Testis (tissue), 3 donors: ENCODE data around the gene SNED1. TPM values are rescaled to one million over a fixed set of nuclear protein-coding genes. Genes with fewer than 3 reads are reported as not detected.

ENCODE experiments used
- DNase-seq: peaks from one replicate; pipeline ENCODE4 v3.0.0-alpha.2; 2019
- H3K27ac ChIP-seq, 2 donors: fragments of 200-600 bp; sonication (generic); one replicate each; pipeline ENCODE4 v1.5.1; 2019
- H3K27me3 ChIP-seq: fragments of 200-600 bp; sonication (generic); one replicate; pipeline ENCODE4 v1.5.1; 2019
- H3K36me3 ChIP-seq: fragments of 200-600 bp; sonication (generic); one replicate; pipeline ENCODE4 v1.5.1; 2017; ENCODE audit warnings: low read depth; ENCODE audit errors: missing control alignments
- H3K4me1 ChIP-seq: fragments of 200-600 bp; sonication (generic); one replicate; pipeline ENCODE4 v1.5.1; 2019
- H3K4me3 ChIP-seq, 2 donors: fragments of 200-600 bp; sonication (generic); one replicate each; pipeline ENCODE4 v1.5.1; 2017 to 2019
- H3K9me3 ChIP-seq: fragments of 200-600 bp; sonication (generic); one replicate; pipeline ENCODE4 v1.5.1; 2017
- POLR2A ChIP-seq: fragments of 450-650 bp; IDR thresholded peaks from one replicate; pipeline ENCODE4 v1.6.1; 2017; ENCODE audit warnings: antibody characterized with exemption, mild to moderate bottlenecking, moderate library complexity
- WGBS, 2 donors: methylation state at CpG; one replicate each; pipeline ENCODE4 v1.1.5; 2018; 5-methylcytosine and 5-hydroxymethylcytosine counted together
- intact Hi-C: fragments of 100-400 bp; cut with DNase I; formaldehyde crosslinking; loops from one replicate; pipeline ENCODE4 v1.15.1; 2023; ENCODE audit warnings: low total_unique reads
- polyA plus RNA-seq: library from polyadenylated mRNA; stranded (reverse); fragments of 350-450 nt; fragmentation: Illumina TruSeq; extraction: RNeasy Lipid Tissue Mini Kit (QIAGEN cat#74804); gene quantifications from one replicate; pipeline ENCODE4 v1.2.3, GENCODE V29; 2014; ENCODE audit warnings: low read depth, low replicate concordance; ENCODE audit not compliant: insufficient read depth
- total RNA-seq, 2 donors: library from RNA; depleted of rRNA; stranded (reverse); fragments of >200 nt; gene quantifications; one replicate each; pipeline ENCODE4 v1.2.3, GENCODE V29; 2016
- TF ChIP-seq, protein P1 (sequence below), 3 experiments: fragments of 450-650 bp in 2 of 3; fragments of 200-600 bp in 1 of 3; sonication (generic) in 1 of 3; IDR thresholded peaks; one replicate each; pipeline ENCODE4 v1.5.1; 2016 to 2019; ENCODE audit warnings: antibody characterized with exemption in 3 of 3, mild to moderate bottlenecking in 2 of 3, moderate library complexity in 1 of 3

Gene SNED1
- total and polyA plus RNA-seq, 3 donors from 2014 or later = 15.8 to 107 (median 82.7) TPM

DNA sequence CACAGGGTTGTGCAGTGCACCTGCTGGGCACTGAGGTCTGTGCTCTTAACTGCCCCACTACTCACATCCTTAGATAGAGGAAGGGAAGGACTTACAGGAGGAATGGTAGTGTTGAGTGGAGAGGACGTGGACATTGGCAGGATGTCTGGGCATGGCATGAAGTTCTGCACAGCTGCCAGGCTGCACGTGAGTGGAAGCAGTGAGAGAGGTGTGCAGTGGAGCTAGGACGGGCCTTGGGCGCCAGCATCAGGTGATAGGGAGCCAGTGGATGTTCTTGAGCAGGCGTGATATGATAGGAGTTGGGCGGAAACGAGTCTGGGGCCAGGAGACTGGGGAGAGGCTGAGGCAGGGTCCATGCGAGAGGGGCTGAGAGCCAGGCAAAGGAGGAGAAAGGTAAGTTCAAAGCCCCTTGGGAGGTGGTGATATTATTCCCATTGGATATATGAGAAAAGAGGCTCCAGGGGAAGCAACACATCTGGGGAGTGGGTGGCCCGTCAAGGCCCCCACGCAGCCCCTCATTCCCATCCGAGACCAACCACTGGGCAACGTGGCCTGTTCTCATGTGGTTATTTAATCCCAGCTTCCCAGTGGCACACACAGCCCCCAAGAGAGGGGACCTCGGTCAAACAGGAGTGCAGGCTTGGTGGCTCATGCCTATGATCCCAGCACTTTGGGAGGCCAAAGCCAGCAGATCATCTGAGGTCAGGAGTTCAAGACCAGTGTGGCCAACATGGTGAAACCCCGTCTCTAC lies 45.7 kb upstream of the SNED1 start:
- TF ChIP-seq, protein P1, sequence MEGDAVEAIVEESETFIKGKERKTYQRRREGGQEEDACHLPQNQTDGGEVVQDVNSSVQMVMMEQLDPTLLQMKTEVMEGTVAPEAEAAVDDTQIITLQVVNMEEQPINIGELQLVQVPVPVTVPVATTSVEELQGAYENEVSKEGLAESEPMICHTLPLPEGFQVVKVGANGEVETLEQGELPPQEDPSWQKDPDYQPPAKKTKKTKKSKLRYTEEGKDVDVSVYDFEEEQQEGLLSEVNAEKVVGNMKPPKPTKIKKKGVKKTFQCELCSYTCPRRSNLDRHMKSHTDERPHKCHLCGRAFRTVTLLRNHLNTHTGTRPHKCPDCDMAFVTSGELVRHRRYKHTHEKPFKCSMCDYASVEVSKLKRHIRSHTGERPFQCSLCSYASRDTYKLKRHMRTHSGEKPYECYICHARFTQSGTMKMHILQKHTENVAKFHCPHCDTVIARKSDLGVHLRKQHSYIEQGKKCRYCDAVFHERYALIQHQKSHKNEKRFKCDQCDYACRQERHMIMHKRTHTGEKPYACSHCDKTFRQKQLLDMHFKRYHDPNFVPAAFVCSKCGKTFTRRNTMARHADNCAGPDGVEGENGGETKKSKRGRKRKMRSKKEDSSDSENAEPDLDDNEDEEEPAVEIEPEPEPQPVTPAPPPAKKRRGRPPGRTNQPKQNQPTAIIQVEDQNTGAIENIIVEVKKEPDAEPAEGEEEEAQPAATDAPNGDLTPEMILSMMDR (IDR thresholded peaks at IDR 0.05) = no peak
- no peak for TF ChIP-seq POLR2A
- Histone ChIP-seq H3K27me3 (no peaks in the 10 kb centered on the region), H3K4me1 (peaks cover 22% of the 10 kb centered on the region), H3K4me3 (no peak overlapping the region), H3K27ac (no peak overlapping the region), H3K36me3 (no peaks in the 10 kb centered on the region), H3K9me3 (no peaks in the 10 kb centered on the region)
- peak; percentile 7 for DNase-seq
- WGBS, 2 donors = 89 to 90% methylated on average over 13 to 14 of the region's 14 CpGs
- intact Hi-C loops = no loop called here

DNA sequence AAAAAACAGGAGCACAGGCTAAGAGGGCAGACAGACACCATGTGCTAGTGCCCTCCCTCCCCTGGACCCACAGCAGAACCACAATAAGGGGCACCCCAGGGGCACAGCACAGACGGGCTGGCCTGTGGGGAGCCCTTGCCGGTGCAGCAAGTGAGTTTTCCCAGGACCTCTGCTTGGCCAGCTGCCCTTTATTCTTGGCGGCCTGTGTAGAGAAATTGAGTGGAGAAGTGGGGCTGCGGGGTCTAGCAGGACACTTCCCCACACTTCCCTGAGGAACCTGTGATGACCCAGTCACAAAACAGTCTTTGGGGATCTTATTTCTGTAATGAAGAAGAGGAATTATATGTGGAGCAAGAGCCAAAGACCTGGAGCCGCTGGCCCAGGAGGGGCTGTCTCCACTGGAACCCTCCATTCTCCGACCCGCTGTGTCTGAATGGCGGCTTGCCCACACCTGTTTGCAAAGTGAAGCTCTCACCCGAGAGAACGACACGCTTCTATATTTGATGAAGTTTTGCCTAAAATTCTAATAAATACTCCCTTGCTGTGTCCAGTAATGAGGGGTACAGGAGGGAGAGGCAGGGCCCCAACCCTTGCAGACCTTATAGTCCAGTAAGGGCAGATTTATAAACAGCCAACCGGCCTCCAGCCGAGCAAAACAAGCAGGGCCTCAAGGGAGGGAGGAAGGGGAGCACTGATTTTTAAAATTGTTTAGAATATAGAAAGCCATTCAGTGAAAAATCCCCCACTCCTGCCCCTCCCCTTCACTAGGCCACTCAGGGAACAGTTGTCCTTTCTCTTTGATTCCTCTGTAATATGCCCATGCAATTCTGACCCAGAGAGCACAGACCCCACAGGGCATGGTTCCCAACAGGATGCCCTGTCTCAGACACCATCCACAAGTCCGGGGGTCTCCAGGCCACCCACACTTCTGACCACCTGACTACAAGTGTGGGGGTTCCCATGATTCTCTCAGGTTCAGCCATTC lies 44.7 kb upstream of the SNED1 start:
- Histone ChIP-seq H3K4me3 (no peak overlapping the region), H3K36me3 (no peaks in the 10 kb centered on the region), H3K27ac (no peak overlapping the region), H3K4me1 (peaks cover 22% of the 10 kb centered on the region), H3K9me3 (no peaks in the 10 kb centered on the region), H3K27me3 (no peaks in the 10 kb centered on the region)
- DNase-seq = peak; percentile 13
- intact Hi-C loops = no loop called here
- no peak for TF ChIP-seq POLR2A
- TF ChIP-seq, protein P1 (IDR thresholded peaks at IDR 0.05) = no peak
- WGBS, 2 donors = 79 to 93% methylated on average over 14 of the region's 14 CpGs

DNA sequence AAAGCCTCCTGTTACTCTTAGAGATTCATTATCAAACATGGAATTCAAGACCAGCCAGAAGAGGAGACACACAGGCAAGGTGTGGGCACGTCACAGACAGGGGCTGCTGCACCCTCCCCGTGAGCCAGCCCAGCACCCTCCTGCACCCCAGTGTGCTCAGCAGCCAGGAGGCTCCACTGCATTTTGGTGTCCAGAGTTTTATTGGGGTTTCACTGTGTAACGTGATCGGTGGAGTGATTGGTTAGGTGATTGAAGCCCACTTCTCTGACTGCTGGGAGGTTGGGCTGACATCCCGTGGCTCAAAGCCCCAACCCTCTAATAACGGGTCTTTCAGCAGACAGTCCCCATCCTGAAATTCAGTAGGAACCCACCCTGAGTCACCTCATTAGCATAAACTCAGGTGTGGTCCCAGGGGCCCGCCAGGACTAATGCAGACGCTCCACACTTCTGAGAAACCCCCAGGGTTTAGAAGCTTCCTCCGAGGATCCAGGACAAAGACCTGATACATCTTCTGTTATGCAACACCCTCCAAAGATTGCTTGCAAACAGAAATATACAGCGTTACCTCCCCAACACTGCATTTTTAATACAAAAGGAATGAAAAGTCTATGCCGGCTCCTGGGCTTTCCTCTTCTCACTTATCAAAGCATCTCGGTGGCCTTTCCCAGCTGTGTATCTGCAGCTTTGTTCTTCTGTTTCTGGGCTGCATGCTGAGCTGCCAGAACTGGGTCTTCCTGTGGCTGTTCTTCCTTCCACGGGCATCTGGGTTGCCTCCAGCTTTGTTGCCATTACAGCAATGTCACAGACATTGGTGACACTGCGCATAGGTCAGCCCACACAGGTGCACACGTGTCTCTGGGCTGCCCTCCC lies 43.7 kb upstream of the SNED1 start:
- peak; percentile 8 for DNase-seq
- Histone ChIP-seq H3K36me3 (no peaks in the 10 kb centered on the region), H3K4me3 (no peak overlapping the region), H3K4me1 (peaks cover 26% of the 10 kb centered on the region), H3K27ac (no peak overlapping the region), H3K9me3 (no peaks in the 10 kb centered on the region), H3K27me3 (no peaks in the 10 kb centered on the region)
- TF ChIP-seq POLR2A = no peak
- TF ChIP-seq, protein P1 (IDR thresholded peaks at IDR 0.05) = no peak
- WGBS, 2 donors = 63 to 68% methylated on average over 13 to 15 of the region's 15 CpGs
- intact Hi-C loops = no loop called here

DNA sequence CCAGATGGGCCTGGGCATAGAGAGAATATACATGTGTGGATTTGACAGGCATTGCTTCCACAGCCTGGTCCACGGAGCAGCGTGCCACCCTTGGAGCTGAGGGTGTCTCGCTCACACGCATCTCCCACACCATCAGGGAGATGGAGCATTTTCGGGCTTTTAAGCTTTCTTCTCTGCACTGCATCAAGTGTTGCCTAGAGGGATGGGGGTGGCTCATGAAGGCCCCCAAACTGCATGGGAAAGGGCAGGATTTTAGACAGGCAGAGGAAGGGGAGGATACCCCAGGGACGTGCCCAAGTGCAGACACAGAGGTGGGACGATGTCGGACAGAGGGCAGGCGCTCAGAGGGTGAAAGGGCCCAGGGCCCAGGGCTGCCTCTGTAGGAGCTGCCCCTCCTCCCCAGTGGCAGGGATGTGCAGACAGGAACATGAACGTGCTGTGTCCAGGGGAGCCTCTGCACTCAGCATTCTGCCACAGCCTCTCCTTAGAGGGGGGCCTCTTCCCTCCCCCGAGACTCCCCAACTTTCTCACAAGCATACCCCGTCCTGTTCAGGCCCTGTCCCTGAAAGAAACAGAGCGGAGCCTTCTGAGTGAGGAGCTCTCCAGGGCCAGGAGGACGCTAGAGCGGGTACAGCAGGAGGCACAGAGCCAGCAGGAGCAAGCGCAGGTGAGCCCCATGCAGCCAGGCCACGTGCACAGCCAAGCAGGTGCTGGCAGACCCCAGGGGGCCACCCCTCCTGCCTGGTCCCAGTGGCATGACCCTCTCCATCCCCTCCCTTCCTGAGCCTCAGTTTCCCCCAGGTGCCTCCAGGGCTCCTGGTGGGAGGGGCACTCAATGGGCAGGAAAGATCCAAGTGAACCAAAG lies 42.9 kb upstream of the SNED1 start:
- no peaks in the 10 kb centered on the region for H3K36me3 ChIP-seq
- DNase-seq = peak; percentile 14
- no peaks in the 10 kb centered on the region for H3K27me3 ChIP-seq
- no peaks in the 10 kb centered on the region for H3K9me3 ChIP-seq
- intact Hi-C loops = no loop called here
- TF ChIP-seq, protein P1 (IDR thresholded peaks at IDR 0.05) = no peak
- no peak for TF ChIP-seq POLR2A
- no peak overlapping the region for H3K27ac ChIP-seq
- peaks cover 34% of the 10 kb centered on the region for H3K4me1 ChIP-seq
- no peak overlapping the region for H3K4me3 ChIP-seq
- WGBS, 2 donors = 83 to 90% methylated on average over 14 to 17 of the region's 17 CpGs
